ENCODE measurements around the gene FAM8A1.

FAM8A1 gene

GRCh38 chr6:17640477-17640917, 40.4 kb downstream of the FAM8A1 start:
- ChIA-PET POLR2A (no interaction called here), CTCF (no interaction called here)
- no peak for TF ChIP-seq CTCF (IDR thresholded peaks at IDR 0.05; ENCODE audit: insufficient read depth, low read length, missing control alignments)
- no peak overlapping the region for H3K4me3 ChIP-seq (ENCODE audit: low read depth, low read length)
- DNase-seq (ENCODE audit: low read depth, low spot score) = no peak

- DNase-seq (ENCODE audit: low read depth, low spot score) = no peak
- POLR2A ChIA-PET = no interaction called here
- H3K4me3 ChIP-seq (ENCODE audit: low read depth, low read length) = no peak overlapping the region
- no peak for TF ChIP-seq CTCF (IDR thresholded peaks at IDR 0.05; ENCODE audit: insufficient read depth, low read length, missing control alignments)
- CTCF ChIA-PET = interaction anchor here (1.6 kb wide), 1 partner anchor 8 kb away, joined by 4 read pairs; no protein-coding TSS in a partner anchor
Observed at GRCh38 chr6:17648745-17649144, 48.6 kb downstream of the FAM8A1 start.

- H3K4me3 ChIP-seq (ENCODE audit: low read depth, low read length) = no peak overlapping the region
- CTCF ChIA-PET = no interaction called here
- no peak for TF ChIP-seq CTCF (IDR thresholded peaks at IDR 0.05; ENCODE audit: insufficient read depth, low read length, missing control alignments)
- POLR2A ChIA-PET = no interaction called here
- DNase-seq (ENCODE audit: low read depth, low spot score) = no peak
Observed at GRCh38 chr6:17650656-17651309, 50.7 kb downstream of the FAM8A1 start.

GRCh38 chr6:17653198-17653882, 53.2 kb downstream of the FAM8A1 start:
- POLR2A ChIA-PET = no interaction called here
- DNase-seq (ENCODE audit: low read depth, low spot score) = no peak
- no peak overlapping the region for H3K4me3 ChIP-seq (ENCODE audit: low read depth, low read length)
- CTCF ChIA-PET = no interaction called here
- no peak for TF ChIP-seq CTCF (IDR thresholded peaks at IDR 0.05; ENCODE audit: insufficient read depth, low read length, missing control alignments)

GRCh38 chr6:17656092-17656491, 56.0 kb downstream of the FAM8A1 start:
- POLR2A ChIA-PET = no interaction called here
- DNase-seq (ENCODE audit: low read depth, low spot score) = no peak
- TF ChIP-seq CTCF (IDR thresholded peaks at IDR 0.05; ENCODE audit: insufficient read depth, low read length, missing control alignments) = no peak
- CTCF ChIA-PET = interaction anchor here (1.1 to 1.4 kb wide), 2 partner anchors 8 to 498 kb away, joined by 4 read pairs; no protein-coding TSS in a partner anchor
- H3K4me3 ChIP-seq (ENCODE audit: low read depth, low read length) = no peak overlapping the region

- CTCF ChIA-PET = interaction anchor here (0.9 to 1.4 kb wide), 4 partner anchors 9 to 499 kb away, joined by 3 to 4 read pairs (median 4); no protein-coding TSS in a partner anchor
- H3K4me3 ChIP-seq (ENCODE audit: low read depth, low read length) = no peak overlapping the region
- POLR2A ChIA-PET = interaction anchor here (0.6 kb wide), 1 partner anchor 45 kb away, joined by 4 read pairs; no protein-coding TSS in a partner anchor
- no peak for DNase-seq (ENCODE audit: low read depth, low spot score)
- no peak for TF ChIP-seq CTCF (IDR thresholded peaks at IDR 0.05; ENCODE audit: insufficient read depth, low read length, missing control alignments)
Observed at GRCh38 chr6:17656644-17657043, 56.5 kb downstream of the FAM8A1 start.
